Mucosa of descending colon (tissue), 3 donors: Measurements from ENCODE around the gene MSX2. TPM values are rescaled to one million over a fixed set of nuclear protein-coding genes. Genes with fewer than 3 reads are reported as not detected.

ENCODE experiments used
- ATAC-seq: fragments of 200-7000 bp; cut with Tn5 transposase; one replicate; pipeline ENCODE4 v1.9.1; 2020; ENCODE audit warnings: mild to moderate bottlenecking, moderate library complexity
- DNase-seq, 3 donors: peaks; one replicate each; pipeline ENCODE4 v3.0.0-alpha.2; 2020
- H3K36me3 ChIP-seq: fragments of 200-600 bp; one replicate; pipeline ENCODE4 v1.8.0; 2021; ENCODE audit warnings: low read depth, mild to moderate bottlenecking
- H3K4me1 ChIP-seq: fragments of 200-600 bp; one replicate; pipeline ENCODE4 v1.8.0; 2021; ENCODE audit warnings: low read depth, mild to moderate bottlenecking
- H3K4me3 ChIP-seq: fragments of 200-600 bp; one replicate; pipeline ENCODE4 v1.8.0; 2021; ENCODE audit warnings: mild to moderate bottlenecking
- H3K9me3 ChIP-seq: fragments of 200-600 bp; one replicate; pipeline ENCODE4 v1.8.0; 2021; ENCODE audit warnings: mild to moderate bottlenecking
- CTCF ChIP-seq: fragments of 200-600 bp; IDR thresholded peaks from one replicate; pipeline ENCODE4 v1.8.0; 2022; ENCODE audit warnings: antibody characterized with exemption, mild to moderate bottlenecking
- intact Hi-C, 2 donors: fragments of 100-400 bp; cut with DNase I in 1 of 2; cut with micrococcal nuclease in 1 of 2; formaldehyde crosslinking; loops; one replicate each; pipeline versions ENCODE4 v1.11.0 to v1.11.1; 2022; cut with DNase I, micrococcal nuclease
- total RNA-seq, 3 donors: library from RNA; stranded (reverse); fragmentation: NEBNext Ultra II Directional in 2 of 3; extraction: Animal tissue kit (Norgen Biotek cat#: 25700) in 2 of 3; gene quantifications; one replicate each; pipeline versions ENCODE4 v1.2.1 to v1.2.4, GENCODE V29; 2021 to 2023
- donor health status: DM: no; HTN: no; CAD: no; lungs with moderate emphysema.
- donor health status: DM: no; HTN: no; CAD: no.
- donor health status: DM: no; HTN: yes; CAD: no.

The MSX2 gene
- total RNA-seq, 3 donors from 2014 or later, result 0.17 to 0.66 (median 0.31) TPM

GRCh38 chr5:174707671-174708070, 16.7 kb upstream of the MSX2 start:
- ATAC-seq (no peak), DNase-seq (no peak)
- TF ChIP-seq CTCF, result no peak
- H3K4me3 ChIP-seq, result no peak overlapping the region
- no peaks in the 10 kb centered on the region for H3K4me1 ChIP-seq
- intact Hi-C loops, result no loop called here
- no peaks in the 10 kb centered on the region for H3K36me3 ChIP-seq
- H3K9me3 ChIP-seq, result no peaks in the 10 kb centered on the region

GRCh38 chr5:174708476-174709207, 15.7 kb upstream of the MSX2 start:
- no peaks in the 10 kb centered on the region for H3K9me3 ChIP-seq
- no peak for TF ChIP-seq CTCF
- intact Hi-C loops, result no loop called here

GRCh38 chr5:174714751-174715150, 9.6 kb upstream of the MSX2 start:
- intact Hi-C loops, result no loop called here
- ATAC-seq (no peak), DNase-seq (no peak)
- TF ChIP-seq CTCF, result no peak
- Histone ChIP-seq H3K4me1 (no peaks in the 10 kb centered on the region), H3K4me3 (no peak overlapping the region), H3K36me3 (no peaks in the 10 kb centered on the region), H3K9me3 (no peaks in the 10 kb centered on the region)

More at GRCh38 chr5:174708476-174709207, 15.7 kb upstream of the MSX2 start:
- no peak overlapping the region for H3K4me3 ChIP-seq
- ATAC-seq, result no peak
- H3K4me1 ChIP-seq, result no peaks in the 10 kb centered on the region
- H3K36me3 ChIP-seq, result no peaks in the 10 kb centered on the region
- no peak for DNase-seq

GRCh38 chr5:174715804-174716203, 8.6 kb upstream of the MSX2 start:
- ATAC-seq (no peak), DNase-seq (no peak)
- H3K9me3 ChIP-seq, result no peaks in the 10 kb centered on the region
- H3K4me3 ChIP-seq, result no peak overlapping the region
- no peaks in the 10 kb centered on the region for H3K36me3 ChIP-seq
- H3K4me1 ChIP-seq, result no peaks in the 10 kb centered on the region
- TF ChIP-seq CTCF, result no peak
- intact Hi-C loops, result no loop called here

GRCh38 chr5:174717826-174718455, 6.4 kb upstream of the MSX2 start:
- H3K4me3 ChIP-seq, result no peak overlapping the region
- intact Hi-C loops, result no loop called here
- no peaks in the 10 kb centered on the region for H3K36me3 ChIP-seq
- no peak for ATAC-seq
- no peak for DNase-seq
- H3K4me1 ChIP-seq, result no peaks in the 10 kb centered on the region
- no peak for TF ChIP-seq CTCF
- no peaks in the 10 kb centered on the region for H3K9me3 ChIP-seq
